B cell (primary cell): Measurements from ENCODE around the gene BMPER.

ENCODE experiments used
- CTCF ChIP-seq: fragments of 200-600 bp; IDR thresholded peaks from one replicate; pipeline ENCODE4 v1.8.0; 2022; ENCODE audit warnings: antibody characterized with exemption, mild to moderate bottlenecking
- EZH2 ChIP-seq: IDR thresholded peaks from 2 replicates; pipeline ENCODE4 v1.6.1; 2012; ENCODE audit warnings: borderline replicate concordance, low read depth, mild to moderate bottlenecking, moderate library complexity, low read length; ENCODE audit not compliant: insufficient read depth, poor library complexity, severe bottlenecking

- TF ChIP-seq CTCF (no peak), EZH2 (no peak)
These were observed 17.2 kb upstream of the BMPER start for GRCh38 chr7:33888166-33888565.
